Activated T-helper 1 cell treated with Interleukin-2 at 50 U/mL for 16 hours (primary cell): ENCODE data around the gene ABCB4.
"Not testable (repeated sequence)": the region's sequence is repeated elsewhere in the genome, so short reads cannot be mapped to it uniquely, and the experiment has no call there.

ENCODE experiments used
- DNase-seq: peaks from one replicate; pipeline ENCODE4 v3.0.0-alpha.2; 2020; ENCODE audit warnings: low read depth

The ABCB4 gene

DNA sequence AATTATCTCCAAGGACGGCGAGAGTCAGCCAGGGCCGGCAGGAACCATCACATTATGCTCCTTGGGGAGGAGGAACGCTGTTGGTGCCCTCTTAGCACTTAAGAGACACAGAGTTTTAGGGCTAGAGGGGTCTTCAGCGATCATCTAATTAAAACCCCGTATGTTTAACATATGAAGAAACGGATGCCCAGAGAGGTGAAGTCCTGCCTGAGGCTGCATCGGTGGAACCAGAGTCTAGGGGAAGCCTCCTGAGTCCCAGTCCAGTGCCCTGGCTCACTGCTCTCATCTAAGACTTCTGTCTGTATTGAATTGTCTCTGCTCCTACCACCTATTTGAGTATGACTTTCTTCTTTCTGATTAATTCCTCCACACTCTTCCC, 688 bp upstream of the ABCB4 start:
- no peak for DNase-seq

DNA sequence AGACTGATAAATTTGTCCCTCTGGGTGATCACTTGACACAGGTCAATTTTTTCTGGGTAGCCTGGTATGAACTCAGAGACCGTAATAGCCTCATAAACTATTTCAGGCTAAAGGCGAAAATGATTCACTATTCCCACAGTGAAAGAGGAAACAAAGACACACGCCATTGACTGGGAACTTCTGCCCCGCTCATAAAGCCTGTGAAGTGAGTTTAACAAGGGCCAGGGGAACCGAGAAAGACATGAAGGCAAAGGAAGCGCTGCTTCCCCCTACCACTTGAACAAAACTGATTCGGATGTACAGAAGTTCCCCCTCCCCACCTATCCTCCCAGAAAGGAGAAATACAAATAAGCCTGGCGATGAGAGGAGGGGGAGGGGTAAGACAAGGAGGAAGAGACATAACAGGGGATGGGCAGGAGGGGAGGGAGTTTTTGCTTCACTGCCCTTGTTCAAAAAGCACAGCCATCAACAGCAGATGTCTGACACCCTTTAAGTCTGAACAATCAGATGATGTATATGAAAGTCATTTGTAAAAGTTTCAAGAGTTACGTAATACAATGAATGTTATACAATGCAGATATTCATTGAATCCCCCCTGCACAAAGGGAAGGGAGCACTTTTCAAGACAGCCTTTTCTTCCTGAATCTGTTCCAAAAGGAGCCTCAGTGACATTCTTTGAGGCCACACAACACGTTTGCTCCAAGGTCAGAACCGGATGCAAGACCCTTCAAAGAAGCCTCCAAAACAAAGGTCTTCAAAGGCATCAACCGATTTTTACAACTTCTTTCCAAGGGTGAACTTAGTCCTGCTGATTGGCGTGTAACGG, 734 bp downstream of the ABCB4 start:
- DNase-seq: no peak

DNA sequence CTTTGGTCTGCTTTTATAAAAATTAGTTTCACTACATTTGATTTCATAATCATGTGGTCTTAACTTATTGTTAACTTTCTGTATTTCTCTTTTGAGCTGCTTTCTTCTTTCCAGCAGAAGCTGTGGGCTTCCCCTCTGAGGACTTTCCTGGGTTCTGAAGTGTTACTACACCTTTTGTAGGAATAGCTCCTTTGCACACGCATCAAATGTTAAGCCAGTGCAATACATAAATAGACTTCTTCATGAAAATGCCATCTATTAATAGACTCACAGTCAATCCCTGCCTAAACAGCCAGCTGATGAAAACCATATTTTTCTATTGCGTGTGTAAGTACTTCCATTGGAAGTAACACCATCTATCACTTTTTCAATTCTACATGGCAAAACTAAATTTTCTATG, 1.5 kb downstream of the ABCB4 start:
- no peak for DNase-seq

DNA sequence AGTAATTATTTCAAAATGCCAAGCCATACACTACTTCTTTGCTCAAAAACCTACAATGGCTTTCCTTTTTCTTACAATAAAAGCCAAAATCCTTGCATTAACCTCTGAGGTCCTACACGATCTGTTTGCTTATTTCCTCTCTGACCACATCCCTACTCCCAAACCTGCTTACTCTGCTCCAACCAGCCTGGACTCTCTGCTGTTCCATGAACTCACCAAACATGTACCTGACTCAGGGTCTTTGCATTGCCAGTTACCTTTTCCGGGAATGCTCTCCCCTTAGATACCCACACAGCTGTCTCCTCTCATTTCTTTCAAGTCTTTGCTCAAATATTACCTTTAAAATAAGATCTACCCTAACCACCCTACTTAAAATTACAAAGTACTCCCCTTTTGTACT, 2.3 kb downstream of the ABCB4 start:
- DNase-seq: no peak

DNA sequence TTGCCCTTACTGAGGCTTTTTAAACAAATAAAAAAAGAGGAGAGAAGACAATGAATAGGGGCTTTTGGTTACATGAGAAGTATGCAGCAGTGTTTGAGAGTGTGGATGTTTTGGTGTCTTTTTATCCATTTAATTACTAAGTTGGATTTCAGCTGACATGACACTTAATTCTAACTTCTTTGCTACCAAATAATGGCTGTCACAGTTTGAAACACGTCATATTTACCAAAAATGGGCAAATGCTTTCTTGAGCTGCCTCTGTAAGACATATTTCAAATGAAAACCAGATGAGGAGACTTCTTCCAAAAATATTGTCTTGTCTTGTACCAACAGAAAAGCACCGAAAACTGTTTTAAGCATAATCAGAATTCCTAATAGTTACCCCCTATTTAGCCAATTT, 4.0 kb downstream of the ABCB4 start:
- DNase-seq: no peak

DNA sequence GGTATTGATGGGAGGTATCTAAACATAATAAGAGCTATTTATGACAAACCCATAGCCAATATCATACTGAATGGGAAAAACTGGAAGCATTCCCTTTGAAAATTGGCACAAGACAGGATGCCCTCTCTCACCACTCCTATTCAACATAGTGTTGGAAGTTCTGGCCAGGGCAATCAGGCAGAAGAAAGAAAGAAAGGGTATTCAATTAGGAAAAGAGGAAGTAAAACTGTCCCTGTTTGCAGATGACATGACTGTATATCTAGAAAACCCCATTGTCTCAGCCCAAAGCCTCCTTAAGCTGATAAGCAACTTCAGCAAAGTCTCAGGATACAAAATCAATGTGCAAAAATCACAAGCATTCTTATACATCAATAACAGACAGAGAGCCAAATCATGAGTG, 6.3 kb downstream of the ABCB4 start:
- not testable (repeated sequence) for DNase-seq

DNA sequence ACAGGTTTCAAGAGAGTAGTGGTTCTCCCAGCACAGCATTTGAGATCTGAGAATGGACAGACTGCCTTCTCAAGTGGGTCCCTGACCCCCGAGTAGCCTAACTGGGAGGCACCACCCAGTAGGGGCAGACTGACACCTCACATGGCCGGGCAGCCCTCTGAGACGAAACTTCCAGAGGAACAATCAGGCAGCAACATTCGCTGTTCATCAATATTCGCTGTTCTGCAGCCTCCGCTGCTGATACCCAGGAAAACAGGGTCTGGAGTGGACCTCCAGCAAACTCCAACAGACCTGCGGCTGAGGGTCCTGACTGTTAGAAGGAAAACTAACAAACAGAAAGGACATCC, 10.0 kb downstream of the ABCB4 start:
- DNase-seq: not testable (repeated sequence)

DNA sequence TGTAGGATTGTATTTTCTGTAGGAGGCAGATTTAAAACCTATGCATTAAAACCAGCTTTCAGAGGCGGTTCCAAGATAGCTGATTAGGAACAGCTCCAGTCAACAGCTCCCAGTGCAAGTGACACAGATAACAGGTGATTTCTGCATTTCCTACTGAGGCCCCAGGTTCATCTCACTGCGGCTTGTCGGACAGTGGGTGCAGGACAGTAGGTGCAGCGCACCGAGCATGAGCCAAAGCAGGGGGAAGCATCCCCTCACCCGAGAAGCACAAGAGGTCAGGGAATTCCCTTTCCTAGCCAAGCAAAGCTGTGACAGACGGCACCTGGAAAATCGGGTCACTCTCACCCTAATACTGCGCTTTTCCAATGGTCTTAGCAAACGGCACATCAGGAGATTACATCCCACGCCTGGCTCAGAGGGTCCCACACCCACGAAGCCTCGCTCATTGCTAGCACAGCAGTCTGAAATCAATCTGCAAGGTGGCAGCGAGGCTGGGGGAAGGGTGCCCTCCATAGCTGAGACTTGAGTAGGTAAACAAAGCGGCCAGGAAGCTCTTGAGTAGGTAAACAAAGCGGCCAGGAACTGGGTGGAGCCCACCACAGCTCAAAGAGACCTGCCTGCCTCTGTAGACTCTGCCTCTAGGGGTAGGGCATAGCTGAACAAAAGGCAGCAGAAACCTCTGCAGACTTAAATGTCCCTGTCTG, 10.5 kb downstream of the ABCB4 start:
- DNase-seq: not testable (repeated sequence)

DNA sequence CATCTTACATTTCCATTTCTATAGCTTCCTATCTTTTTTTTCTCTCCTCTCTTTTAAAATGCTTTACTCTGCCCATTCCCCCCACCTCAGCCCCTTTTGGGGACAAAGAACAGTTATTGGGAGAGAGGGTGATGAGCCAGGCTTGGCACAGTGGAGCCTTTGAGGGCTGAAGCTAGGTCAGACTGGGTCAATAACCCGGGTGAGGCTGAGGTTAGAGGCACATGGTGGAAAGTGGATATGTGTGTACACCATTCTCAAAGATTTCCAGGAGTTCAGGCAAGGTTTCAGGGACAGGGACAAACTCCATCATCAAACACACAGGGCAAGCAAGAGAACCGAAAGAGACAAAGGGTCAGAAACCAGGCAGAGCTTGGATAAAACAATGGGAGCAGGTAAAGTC, 11.5 kb downstream of the ABCB4 start:
- DNase-seq: no peak

DNA sequence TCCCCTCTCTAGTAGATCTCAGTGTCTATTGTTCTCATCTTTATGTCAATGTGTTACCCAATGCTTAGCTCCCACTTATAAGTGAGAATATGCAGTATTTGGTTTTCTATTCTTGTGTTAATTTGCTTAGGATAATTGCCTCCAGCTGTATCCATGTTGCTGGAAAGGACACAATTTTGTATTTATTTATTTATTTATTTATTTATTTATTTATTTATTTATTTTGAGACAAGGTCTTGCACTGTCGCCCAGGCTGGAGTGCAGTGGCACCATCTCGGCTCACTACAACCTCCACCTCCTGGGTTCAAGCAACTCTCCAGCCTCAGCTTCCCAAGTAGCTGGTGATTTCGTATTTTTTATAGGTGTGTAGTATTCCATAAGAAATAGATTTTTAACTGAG, 15.0 kb downstream of the ABCB4 start:
- not testable (repeated sequence) for DNase-seq

DNA sequence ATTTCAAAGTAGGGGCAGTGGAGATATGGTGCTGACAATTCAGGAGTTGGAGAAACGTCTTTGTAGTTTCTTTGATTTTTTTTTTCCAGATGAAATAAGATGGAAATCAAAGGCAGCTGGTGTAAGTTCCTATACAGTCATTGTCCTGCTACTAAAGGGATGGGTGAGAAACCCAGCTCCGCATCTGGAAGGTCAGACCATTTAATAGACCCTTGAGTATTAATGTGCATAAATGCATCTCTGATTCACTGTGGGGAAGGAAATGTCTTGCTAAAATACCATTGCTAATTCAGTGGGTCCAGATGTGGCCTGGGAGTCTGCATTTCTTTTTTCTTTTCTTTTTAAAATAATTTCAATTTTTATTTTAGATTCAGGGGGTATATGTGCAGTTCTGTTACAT, 15.5 kb downstream of the ABCB4 start:
- no peak for DNase-seq

DNA sequence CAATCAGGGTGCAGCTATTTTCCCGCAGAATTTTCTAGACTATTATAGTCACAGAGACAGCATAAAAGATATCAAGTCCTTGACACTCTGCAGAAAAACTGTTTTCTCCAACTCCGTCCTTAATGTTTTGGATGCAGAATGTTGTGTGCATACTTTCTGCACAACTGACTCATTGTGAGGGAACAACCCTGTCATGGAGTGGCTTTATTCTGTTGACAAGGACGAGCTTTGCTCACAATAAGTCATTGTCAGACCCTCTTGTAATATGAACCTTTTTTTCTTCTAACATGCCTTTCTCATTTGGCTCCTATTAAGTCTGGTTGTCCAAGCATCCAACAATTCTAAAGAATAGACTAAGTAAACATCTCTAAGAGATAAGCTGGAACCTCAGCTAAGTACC, 17.3 kb downstream of the ABCB4 start:
- no peak for DNase-seq

DNA sequence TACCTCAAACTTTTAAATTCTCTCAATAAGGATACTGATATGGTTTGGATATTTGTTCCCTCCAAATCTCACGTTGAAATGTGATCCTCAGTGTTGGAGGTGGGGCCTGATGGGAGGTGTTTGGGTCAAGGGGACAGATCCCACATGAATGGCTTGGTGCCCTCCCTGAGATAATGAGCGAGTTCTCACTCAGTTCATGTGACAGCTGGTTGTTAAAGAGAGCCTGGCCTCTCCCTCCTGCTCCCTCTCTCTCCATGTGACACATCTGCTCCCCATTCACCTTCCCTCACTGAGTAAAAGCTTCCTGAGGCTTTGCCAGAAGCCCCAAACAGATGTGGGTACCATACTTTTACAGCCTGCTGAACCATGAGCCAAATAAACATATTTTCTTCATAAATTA, 19.2 kb downstream of the ABCB4 start:
- DNase-seq: no peak

DNA sequence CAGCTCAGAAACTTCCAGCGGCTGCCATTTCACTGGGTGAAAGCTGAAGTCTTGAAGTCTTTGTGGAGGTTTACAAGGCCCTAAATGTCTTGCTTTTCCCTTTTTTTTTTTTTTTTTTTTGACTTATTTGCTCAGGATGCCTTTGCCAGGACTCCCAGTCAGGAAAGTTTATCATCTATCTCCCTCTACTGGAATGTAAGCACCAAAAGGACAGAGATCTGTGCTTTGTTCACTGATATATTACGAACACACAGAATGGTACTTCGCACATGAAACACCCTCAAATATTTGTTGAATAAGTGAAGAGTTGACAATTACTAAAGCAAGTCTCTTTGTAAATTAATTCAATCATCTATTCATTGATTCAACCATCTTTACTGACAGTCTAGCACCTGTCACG, 23.2 kb downstream of the ABCB4 start:
- DNase-seq: no peak

DNA sequence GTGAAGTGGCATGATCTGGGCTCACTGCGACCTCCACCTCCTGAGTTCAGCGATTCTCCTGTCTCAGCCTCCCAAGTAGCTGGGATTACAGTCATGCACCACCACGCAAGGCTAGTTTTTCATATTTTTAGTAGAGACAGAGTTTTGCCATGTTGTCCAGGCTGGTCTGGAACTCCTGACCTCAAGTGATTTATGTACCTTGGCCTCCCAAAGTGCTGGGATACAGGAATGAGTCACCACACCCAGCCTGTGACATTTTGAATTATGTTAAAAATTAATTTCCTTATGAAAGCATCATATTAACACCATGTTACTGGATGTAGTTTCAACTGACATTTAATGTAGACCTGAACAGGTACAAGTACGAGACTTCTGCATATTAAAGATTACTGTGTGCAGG, 24.3 kb downstream of the ABCB4 start:
- DNase-seq: no peak

DNA sequence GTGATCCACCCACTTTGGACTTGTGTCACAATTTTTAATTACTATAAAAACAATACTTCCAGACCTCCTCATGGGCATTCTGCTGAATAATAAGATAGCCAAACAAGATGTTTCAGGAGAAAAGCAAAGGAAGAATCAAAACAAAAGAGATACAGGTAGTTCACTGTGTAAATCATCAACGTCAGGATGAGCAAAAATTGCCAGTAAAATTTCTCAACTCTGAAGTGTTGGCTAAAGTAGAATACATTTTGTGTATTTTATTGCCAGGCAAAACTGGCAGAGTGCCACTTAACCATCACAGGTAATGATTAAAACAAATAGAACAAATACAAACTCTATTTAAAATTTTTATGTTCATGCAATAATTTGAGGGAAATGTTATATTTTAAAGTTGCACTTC, 24.8 kb downstream of the ABCB4 start:
- no peak for DNase-seq

DNA sequence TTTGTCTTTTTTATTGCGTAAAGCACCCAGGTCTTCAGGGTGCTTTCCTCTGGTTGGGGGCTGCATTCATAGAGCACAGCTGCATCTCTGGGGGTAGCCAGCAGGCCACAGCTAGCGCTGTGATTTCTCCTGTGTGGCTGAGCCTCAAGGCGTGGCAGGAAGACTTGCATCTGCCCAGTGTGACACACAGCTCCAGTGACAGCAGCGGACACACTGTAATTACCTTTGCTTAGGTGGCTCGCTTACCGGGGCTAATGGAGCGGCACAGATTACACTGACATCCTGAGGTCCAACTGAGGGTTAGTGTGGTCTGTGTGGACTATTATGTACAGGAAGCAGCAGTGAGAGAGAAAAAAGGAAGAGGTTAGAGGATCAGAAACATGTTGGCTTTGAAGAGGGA, 27.1 kb downstream of the ABCB4 start:
- no peak for DNase-seq

DNA sequence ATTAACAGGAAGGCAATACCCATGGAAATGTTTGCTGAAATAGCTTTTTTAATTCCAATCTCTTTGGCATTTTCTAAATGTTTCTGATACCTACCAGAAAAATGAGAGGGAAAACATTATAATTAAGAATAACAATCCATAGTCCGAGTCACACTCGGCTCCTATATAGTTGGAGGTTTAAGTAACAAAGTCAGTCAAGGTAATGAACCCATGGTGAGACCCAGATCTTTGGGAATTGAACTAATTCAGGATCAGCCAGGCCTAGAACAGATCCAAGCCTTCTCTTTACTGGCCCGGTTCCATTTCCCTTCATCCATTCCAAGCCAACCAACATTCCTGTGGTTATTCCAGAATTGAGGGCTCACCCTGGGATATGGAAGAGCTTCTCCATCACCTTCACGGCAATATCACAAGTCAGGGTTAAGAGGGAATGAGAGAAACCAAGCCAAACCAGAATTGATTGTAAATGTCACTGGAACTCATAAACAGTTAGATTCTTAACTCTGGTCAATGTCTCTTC, 28.3 kb downstream of the ABCB4 start:
- DNase-seq: no peak

DNA sequence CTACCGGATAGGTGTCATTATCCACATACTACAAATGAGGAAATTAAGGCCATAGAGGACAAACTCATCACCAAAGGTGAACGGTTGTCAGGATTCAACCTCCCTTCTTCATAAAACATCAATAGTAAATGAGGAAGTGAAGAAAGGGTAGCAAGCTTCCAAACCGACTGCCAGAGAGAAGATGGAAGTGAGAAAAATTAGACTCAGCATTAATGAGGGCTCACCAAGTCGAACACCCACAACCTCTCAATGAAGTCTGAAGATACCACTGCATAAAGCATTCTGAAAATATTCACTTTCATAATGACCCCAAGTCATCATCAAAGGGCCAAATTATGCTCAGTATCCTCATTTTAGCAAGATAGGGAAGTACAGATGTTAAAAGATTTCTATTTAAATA, 29.6 kb downstream of the ABCB4 start:
- DNase-seq: no peak

DNA sequence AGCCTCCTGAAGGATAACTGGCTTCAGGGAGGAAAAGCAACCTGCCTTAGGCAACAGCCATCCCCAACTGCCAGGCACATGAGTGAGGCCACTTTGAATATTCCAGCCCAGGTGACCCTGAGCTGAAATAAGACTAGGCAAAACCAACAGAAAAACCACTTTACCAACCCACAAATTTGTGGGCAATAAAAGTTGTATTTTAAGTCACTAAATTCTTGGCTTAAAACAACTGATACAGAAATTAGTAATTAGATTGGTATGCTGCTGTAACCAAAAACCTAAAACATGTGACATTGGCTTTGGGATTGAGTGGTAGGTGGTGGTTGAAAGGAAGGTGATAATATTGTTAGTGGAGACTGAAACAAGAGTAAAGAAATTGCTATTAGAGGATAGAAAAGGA, 39.9 kb downstream of the ABCB4 start:
- DNase-seq: no peak

DNA sequence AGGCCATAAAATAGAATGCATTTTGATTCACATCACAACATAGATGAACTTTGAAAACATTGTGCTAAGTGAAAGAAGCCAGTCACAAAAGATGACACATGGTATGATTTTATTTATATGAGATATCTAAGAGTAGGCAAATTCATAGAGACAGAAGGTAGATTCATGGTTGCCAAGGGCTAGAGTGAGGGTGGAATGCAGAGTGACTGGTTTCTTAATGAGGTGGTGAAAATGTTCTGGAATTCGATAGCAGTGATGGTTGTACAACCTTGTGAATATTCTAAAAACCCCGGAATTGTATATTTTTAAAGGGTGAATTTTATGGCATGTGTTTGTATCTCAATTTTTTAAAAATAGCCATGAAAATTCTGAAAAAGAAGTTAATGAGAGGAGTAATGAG, 42.9 kb downstream of the ABCB4 start:
- DNase-seq: no peak

DNA sequence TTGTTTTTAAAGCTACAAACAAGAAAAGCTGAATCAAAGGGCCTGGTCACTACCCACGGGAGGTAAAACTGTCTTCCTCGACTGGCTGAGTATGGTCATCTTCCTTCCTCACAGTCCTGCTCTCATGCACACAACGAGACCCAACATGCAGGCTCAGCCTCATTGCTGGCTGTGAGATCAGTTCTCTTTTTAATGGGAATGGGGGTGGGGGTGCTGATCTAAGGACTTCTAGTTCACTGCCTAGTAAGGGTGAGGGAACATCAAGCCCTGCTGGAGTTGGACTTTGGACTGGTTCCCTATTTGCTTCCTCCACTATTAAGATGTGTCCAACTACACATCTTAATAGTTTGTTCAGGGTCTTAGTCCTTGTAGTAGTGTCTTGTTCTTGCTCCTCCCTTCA, 48.2 kb downstream of the ABCB4 start:
- no peak for DNase-seq

DNA sequence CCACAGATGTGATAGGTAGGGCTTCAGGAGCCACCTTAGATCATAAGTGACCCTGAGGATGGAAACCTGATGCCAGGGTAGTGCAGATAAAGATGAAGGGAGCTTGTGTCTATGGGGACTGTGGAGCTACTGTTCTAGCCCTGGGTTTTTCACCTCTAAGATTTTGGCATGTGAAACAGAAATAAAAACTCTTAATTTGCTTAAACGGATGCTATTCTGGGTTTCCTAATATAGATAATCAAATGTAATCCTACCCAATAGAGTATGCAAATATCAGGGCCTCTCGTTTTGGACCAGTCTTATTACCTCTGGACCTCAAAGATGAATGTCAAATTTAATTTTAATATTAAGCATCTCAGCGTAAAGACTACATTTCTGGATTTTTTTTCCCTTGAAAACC, 49.3 kb downstream of the ABCB4 start:
- no peak for DNase-seq

DNA sequence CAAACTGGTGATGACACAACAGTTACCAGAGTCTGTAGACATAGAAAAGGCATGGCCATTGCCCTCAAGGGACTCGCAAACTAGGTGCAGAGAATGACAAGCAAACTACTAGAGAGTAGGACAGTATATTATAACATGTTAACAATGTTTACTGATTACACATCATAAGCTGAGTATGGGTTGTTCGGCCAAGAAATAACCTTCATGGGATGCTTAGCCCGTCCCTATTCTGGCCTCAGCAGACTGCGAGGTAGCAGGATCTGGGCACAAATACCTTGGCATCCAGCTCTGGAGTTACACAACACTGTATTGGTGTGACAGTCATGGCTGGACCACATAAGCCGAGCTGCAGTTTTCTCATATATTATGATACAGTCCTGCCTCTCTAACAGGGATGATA, 51.4 kb downstream of the ABCB4 start:
- no peak for DNase-seq
